Measurements from ENCODE around the gene EFHC1.

The EFHC1 gene

DNA sequence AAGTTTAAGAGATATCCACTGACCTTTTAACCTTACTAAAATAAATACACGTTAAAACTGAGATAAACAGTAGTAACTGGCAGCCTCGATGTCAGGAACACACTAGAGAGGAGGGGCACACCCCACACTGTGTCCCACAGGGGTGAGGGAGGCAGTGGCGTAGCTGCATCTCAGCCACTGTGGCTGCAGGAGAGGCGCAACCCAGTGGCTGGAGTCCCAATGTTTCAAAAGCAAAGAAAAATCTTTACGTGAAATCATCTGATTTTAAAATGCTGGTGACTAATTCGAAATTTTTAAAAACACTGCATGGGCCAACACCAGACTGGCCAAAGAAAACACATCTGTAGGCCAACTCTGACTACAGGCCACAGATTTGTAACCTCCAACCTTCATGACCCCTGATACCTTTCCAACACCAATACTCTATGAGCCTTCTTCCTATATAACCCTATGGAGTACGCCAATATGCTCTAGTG, 102.0 kb downstream of the EFHC1 start:
- DNase-seq: no peak

DNA sequence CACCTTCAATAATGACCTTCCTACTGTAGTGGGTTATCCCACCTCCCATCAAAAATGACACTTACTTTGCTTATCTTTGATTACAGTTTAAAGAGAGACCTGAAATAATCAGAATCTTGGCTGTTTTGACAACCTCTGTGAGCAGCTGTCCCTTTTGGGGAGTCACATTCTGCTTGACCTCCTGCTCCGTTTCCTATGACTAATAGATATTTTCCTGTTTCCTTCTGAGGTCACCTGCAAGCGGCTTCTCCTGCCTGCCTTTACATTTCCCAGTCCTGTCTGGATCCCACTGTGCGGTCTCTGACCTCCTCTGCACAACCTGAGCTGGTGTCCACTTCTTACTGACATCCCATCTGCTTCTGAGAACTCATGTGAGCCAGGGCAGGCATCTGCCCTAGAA, 102.5 kb downstream of the EFHC1 start:
- DNase-seq: no peak

DNA sequence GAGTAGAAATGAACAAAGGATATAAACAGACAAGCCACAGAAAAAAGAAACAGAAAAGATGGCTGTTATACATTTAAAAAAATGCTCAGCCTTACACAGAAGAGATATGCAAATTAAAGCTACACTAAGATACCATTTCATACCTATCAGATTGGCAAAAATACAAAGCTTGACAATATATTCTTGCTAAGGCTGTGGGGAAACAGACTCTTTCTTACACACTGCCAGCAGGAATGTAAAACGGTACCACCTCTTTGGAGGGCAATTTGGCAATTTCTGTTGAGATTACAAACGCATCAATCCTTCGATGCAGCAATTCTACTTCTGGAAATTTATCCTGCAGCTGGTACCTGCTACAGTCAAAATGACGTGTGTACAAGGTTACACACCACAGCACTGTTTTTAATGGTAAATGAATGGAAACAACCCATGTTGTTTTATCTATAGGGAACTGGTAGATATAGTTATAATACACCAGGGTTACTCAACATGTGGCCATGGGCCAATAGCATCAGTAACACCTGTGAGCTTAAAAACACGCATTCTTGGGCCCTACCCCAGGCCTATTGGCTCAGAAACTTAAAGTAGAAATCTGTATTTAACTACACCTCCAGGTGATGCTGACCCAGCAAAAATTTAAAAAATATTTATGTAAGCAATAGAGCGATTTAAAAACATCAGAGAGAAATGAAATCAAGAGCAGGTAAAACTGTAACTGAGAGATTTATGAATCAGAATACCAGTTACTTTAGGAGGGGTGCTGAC, 103.4 kb downstream of the EFHC1 start:
- no peak for DNase-seq

DNA sequence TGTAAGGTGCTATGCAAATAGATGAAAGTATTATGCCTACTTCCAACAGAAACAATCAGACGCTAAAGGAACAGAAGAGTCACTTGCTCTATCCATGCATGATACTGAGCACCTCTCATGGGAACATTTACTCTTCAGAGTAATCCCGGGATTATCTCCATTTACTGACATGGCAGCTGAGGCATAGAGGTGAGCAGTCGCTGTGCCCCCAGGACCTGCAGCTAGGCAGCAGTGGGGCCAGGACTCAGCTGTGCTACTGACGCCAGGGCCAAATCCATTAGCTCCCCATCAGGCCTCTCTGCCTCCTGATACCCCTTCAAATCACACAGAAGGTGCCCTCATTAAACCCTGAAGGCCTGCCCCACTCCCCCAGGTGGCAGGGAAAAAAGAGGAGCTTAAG, 104.8 kb downstream of the EFHC1 start:
- no peak for DNase-seq

DNA sequence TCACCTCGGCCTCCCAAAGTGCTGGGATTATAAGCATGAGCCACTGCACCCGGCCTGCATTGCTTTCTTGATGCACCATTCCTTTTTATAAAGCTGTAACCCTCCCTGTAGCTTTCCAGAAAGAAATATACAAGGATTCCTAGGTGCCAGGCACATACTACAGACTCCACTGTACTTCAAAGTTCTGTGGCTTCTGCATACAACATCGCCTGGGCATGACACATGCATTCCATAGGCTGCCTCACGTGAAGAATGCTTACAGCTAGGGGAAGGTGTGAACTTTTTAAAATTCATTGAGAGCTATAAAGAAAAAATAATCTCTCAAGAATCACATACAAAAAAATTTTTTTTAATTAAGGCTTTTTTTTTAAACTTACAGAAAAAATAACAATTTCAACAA, 106.5 kb downstream of the EFHC1 start:
- DNase-seq: no peak

DNA sequence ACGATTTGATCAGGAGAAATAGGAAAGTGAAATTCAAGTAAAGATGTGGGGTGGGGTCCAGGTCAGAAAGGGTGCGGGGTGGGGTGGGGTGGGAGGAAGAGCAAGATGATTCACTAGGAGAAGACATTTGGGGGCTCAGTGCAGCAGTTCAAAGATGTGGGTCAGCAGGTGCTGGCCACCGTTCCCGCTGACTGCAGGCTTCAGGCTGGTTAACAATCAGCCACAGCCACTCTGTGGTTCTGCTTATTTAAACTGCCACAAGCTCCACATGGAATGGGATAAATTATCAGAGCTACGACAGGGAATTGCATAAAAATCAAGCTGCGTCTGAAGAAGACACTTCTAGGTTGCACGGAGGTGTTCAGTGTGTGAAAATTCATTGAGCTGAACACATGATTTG, 107.3 kb downstream of the EFHC1 start:
- no peak for DNase-seq

DNA sequence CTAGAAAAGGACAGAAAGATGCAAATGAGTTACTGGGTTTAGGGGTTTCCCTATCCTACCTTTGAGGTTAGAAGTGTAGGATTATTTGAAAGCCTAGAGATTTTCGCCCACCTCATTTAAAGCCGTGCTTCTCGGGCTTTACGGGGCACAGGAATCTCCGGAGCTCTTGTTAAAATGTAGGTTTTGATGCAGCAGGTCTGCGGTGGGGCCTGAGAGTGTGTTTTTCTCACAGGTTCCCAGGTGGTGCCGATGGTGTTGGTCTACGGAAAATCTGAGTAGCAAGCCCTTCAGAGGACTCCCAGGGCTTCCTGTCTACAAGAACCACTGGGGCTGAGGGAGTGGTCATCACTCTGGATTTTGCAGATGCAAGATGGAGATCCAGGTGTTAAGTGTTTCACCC, 109.2 kb downstream of the EFHC1 start:
- DNase-seq: no peak

DNA sequence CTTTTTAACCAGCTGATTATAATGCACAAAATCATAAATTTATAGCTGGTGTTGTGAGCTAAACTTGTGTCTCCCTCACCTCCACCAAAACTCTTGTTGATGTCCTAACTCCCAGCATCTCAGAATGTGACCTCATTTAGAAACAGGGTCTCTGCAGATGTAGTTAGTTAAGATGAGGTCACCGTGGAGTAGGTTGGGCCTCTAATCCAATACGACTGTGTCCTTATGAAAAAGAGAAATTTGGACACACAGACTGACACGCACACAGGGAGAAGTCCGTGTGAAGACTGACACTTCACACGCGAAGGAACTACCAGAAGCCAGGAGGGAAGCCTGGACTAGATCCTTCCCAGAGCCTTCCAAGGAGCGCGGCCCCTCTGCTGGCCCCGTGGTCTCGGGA, 110.2 kb downstream of the EFHC1 start:
- DNase-seq: no peak

DNA sequence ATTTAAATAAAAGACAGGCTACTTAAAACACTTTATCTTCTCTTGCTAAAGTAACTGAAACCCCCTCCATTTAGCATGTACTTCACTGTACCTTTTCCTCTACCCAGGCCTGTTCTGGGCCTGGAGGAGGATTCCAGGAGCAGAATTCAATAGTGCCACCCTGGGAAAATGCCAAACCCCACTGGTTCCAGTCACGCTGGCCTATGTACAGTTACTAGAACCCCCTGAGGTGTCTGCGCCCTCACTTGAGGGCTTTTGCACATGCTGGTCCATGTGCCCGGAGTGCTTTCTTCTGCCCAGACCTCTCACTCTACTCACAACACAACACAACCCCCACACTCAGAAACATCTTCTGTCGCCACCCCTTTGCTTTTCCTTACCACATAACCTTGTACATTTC, 111.3 kb downstream of the EFHC1 start:
- DNase-seq: no peak

DNA sequence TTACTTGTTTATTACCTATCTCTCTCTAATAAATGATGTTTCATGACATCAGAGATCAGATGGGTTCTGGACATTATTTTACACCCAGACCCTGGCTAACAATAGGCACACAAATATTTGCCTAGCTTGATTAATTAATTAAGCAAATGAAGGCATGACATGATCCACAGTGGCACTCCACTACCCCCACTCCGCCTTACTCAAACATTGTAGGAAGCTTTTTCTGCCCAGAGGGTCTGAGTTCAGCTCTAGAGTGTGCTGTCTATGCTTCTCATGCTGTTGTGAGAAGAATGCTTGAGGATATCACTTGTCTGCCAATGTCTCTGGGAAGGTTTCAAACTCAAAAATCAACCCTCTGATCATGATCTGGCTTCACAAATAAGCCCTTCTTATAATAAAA, 111.7 kb downstream of the EFHC1 start:
- no peak for DNase-seq

DNA sequence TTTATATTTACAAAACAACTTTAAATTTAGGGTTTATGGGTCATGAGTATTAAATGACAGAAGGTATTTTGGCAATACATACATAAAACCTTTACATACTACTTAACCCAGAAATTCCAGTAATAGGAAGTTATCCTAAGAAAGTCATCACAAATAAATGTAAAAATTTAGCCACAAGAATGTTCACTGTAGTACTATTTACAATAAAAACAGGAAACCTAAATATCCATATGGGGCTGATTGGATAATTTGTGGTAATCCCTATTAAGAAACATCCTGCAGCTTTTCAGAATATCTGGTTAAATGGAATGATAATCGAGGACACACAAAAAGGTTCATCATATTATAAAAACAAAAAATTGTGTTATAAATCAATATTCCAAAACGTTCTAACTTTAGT, 112.3 kb downstream of the EFHC1 start:
- no peak for DNase-seq

DNA sequence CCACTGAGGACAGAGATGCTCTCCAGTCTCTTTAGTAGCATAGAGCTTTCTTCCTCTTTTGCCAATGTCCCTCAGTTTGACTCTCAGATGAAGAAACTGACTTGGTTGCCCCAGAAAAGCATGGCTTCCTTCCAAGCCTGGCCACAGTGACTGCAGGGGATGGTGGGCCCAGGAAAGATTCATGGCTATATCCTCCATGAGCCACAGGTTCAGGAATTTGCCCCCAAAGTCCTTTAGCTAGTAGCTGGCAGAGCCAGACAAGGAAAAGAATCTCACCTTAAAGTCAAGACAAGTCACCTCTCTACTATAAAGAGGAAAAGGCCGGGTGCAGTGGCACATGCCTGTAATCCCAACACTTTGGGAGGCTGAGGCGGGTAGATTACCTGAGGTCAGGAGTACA, 113.3 kb downstream of the EFHC1 start:
- DNase-seq: no peak

DNA sequence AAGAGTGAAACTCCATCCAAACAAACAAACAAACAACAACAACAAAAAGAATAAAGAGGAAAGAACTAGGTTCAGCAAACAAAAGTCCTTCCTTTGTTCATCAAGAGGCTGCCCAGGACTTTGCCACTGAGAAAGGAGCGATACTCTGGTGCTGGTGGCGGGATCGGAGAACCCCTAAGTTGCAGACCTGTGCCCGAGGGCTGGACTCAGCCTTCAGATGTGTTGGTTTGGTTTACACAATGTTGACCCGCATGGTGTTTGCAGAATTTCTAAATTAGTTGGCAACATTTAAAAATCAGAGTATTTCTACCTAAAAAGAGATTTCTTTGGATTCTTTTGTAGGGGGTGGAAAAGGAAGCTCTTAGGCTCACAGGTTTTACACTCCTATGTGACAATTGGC, 114.2 kb downstream of the EFHC1 start:
- DNase-seq: no peak

DNA sequence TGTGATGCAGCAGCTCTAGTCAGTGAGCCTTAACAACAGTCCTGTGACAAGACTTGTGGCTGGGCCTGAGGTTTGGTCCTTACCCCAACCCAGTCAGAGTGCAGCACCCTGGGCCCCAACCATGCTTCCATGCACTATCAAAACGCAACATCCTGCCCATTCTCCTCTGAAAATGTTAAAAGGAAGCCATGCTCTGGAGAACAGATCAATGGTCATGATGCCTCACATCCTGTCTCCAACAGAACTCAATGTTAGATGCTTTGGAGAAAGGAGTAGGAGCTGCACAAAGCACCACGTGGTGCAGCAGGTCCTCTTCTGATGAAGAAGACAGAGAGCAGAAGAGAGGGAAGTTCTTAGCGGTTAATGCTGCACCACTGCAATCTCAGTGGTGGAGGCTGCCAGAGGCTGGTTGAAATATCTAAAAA, 114.8 kb downstream of the EFHC1 start:
- DNase-seq: no peak

DNA sequence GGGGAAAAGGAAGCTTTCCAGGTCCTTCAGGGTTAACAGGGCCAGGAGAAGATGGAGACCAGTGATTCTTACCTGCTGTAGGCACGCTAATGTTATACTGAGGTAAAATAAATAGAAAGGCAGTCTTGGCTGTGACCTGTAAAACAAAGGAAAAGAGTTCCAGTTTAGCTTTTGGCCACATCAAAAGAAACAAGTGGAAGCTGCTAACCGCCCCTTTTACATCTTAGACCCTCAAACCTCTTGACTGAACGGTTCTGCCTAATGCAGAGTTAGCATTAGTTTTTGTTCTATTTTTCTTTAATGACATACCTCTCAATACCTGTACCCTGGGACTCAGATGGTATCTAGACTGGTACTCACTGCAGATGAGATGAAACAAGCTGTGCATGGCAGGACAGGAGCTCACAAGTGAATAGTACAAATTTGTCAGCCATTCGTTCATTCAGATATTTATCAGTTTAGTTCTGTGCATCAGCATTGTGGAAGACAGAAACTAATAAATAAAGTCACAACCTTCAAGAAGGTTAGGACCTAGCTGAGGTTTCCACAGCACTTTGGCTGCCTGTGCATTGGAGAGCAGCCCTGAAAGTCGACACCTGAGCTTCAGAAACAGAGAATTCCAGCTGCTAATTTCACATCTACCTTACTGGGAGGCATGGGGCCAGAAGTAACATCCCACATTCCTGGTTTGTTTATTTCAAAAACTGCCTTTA, 115.7 kb downstream of the EFHC1 start:
- no peak for DNase-seq

DNA sequence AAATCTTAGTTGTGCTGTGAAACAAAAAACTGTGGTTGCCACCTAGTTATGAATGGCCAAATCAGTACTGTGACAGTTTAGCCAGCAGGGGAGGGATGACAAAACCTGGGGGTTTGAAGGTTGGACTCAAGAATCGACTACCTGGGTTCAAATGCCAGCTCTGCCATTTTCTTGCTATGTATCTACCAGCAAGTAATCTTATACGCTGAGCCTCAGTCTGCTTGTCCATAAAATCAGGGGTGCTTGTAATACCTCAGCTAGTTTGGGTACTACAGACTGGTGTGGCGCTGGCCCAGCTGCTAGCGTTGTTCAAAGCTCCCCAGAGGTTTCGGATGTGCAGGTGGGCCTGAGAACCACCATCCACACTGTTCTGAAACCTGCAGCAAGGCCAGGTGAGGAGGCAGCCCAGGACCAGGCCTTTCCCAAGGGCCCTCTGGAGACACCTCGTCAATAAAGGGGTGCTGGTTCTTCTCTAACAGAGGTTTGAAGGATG, 116.3 kb downstream of the EFHC1 start:
- DNase-seq: no peak

DNA sequence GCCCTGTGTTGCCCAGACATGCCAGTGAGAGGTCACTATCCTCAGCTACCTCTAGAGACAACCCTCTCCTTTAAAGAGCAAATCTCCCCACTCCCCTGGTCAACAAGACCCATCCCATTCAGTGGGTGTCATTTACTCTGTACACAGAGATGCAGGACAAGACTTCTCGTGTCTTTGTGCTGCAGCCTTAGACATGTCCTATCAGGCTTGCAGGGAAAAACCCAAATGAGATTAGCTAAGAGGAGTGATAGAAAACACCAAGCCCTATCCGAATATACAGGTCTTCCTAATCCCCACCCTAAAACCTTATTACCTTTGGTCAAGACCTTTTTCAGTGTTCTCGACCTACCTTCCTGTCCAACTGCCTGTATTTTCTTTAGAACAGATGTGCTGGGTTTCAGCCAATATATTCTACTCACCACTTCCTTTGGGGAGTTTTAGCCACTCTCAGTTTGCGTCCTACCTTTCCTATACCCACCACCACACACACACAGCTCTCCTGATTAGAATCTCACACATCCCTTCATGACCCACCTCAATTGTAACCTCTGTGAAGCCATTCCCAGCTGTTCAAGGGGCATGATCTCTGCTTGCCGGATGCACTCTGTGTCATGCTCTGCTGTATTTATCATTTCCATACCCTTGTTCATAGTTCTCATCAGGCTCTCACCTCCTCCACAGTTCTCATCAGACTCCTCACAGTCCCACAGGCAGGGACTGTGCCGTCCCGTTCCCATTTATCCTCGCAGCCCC, 117.0 kb downstream of the EFHC1 start:
- DNase-seq: no peak

DNA sequence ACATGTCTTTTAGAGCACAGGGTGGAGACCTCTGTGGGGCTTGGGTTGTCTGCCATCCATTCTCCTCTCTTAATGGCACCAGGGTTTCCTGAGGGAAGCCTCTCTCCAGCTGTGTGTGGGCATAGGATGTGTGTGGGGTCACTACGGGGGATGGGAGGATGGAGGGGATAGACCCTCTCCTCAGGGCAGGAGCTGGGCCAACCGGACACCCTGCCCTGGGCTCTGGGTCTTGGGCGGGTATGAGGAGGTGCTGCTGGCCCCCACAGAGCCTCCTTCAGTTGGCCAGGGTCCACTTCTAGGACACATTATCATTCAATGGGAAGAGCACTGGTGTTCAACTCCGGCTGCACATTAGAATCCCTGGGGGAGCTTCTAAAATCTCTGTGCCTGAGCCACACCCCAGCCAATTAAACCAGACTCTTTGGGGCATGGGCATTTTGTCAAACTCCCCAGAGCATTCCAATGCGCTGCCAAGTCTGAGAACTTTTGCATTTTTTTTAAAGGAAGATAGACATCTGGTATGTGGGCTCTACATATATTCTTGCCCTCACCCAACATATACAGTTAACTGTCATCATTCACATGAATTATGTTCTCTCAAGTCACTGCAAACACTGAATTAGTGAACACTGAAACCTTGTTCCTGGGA, 118.2 kb downstream of the EFHC1 start:
- peak; percentile 19 to 59 for DNase-seq

DNA sequence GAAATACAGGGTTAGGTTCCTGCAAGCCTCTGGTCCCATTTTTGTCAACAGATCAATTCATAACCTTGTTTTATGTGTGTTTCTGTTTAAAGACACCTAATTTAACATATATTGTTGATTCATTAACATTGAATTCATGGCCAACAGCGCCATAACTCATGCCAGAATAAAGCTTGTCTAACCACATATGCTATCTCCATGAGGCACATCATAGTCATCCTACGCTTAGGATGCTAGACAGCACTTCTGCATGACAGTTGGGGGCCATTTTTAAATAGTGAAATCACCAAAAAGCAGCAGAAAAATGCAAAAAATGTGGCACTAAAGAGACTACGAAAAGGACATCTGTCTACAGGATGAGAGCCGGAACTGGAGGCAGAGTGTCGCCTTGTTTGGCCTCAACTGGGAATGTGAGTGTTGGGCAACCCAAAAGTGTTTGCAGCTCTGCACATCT, 118.8 kb downstream of the EFHC1 start:
- peak in 1 of 2 experiments; percentile 37 for DNase-seq

DNA sequence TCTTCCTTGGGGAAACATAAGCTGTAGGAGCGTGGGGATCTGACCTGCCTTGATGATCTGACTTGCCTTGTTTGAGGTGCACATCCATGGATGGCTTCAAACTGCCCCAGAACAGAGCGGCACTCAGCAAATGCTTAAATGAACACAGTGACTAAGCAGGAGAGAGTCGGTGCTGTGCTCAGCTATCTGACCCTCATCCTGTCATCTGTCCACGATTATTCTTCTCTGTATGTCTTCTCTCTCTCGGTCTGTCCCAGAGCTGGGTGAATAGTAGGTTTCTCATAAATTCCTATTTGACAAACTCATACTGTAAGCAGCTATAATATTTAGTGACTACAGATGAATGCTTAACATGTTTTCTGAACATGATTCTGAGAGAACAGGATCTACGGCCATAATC, 119.5 kb downstream of the EFHC1 start:
- no peak for DNase-seq

DNA sequence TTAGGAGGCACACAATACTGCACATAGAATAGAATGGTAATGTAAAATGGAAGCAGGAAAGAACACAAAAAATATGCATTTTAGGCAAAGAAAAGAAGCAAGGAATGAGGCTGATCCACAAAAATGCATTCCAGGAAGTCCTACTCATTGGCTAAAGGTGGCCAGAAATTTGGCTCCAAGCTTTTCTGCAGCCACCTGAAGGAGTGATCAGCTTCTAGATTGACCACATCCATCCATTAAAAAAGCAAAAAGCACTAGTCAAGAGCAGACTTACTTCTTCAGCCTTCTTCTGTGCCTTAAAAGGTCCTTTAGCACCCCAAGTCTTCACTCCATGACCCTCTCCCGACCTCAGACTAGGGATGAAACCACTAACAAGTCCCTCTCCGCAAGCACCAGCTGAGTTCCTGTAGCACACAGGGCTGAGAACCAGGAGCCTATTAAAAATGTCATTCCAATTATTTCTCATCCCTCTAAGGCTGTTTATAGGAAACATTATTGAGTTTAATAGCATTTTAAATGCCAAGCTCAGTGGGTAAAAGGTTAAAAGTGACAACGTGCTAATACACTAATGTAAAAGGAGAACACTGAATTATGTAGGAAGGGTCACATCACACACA, 120.3 kb downstream of the EFHC1 start:
- no peak for DNase-seq

DNA sequence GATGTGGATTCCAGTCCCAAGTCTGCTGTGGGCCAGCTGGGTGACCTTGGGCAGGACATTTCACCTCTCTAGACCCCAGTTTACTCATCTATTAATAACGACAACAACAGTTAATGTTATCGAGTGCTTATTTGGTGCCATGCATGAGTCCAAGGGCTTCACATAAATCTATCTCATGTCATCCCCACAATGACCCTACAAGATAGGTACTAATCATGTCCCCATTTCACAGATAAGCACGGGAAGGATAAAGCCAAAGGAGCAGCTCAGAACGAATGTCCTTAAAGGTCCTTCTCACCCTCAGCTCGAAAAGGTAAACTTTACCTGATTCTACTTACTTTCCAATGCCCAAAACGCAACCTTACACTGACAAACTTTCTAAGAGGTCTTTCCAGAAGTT, 121.0 kb downstream of the EFHC1 start:
- DNase-seq: no peak

DNA sequence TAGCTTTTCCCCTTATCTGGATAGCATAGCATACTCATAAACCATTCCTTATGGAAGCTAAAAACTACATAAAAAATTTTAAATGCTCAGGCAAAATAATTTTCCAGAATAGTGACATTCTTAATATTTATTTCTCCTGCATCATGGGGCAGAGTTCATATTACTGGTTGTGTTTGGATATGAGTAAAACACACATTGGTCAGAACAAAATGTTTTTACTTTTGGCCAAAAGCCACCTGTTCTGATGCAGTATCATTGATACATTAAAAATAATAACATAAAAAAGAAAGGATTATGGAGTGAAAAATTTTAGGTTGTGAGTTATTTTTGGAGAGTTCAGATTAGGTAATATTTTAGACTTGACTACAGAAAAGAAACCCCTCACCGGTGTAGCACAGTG, 123.1 kb downstream of the EFHC1 start:
- DNase-seq: no peak

Data from NCI-H446 (cell line).